Measurements from ENCODE around the gene EVPL.

DNA sequence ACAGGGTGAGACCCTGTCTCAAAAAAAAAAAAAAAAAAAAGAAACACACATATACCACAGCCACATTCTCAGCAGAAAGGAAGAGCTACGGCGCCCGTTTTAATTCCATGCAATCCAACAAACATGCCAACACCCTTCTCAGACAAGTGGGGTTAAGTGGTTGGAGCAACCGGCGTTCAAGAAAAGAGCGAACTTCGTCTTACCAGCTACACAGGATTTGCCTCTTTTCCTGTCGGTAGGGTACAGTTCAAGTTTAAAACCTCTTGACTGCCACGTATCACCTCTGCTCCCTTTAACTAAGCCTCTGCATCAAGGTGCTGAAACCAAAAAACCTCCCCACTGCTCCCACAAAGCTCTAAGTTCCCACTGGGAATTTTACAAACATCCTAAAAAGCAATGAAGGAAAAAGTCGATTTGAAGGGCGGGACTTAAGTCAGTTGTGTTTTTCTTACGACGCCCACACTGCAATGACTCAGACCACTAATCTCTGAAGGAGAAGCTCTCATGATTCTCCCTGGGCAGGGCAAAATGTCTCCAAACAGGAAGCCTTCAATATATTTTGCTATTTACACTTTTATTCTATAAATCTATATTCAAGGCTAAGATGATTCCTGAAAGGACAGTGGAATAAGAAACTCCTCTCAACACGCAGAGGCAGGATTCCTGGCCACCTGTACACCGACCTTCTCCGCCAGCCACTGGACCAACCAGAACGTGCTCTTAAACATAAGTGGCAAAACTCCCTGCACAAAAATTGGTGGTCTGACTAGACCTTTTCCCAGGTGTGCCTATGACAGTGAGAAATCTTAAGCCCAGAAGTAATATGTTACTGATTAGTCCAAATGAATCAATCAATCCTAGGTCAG is 26.4 kb upstream of the EVPL start:
- TF ChIP-seq, protein P1, sequence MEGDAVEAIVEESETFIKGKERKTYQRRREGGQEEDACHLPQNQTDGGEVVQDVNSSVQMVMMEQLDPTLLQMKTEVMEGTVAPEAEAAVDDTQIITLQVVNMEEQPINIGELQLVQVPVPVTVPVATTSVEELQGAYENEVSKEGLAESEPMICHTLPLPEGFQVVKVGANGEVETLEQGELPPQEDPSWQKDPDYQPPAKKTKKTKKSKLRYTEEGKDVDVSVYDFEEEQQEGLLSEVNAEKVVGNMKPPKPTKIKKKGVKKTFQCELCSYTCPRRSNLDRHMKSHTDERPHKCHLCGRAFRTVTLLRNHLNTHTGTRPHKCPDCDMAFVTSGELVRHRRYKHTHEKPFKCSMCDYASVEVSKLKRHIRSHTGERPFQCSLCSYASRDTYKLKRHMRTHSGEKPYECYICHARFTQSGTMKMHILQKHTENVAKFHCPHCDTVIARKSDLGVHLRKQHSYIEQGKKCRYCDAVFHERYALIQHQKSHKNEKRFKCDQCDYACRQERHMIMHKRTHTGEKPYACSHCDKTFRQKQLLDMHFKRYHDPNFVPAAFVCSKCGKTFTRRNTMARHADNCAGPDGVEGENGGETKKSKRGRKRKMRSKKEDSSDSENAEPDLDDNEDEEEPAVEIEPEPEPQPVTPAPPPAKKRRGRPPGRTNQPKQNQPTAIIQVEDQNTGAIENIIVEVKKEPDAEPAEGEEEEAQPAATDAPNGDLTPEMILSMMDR (IDR thresholded peaks at IDR 0.05) = no peak
- no peak for TF ChIP-seq POLR2A (IDR thresholded peaks at IDR 0.05)

Data from stomach (tissue), 4 donors.